Naive thymus-derived CD8-positive, alpha-beta T cell (primary cell): Measurements from ENCODE around the gene ENOX1. TPM values are rescaled to one million over a fixed set of nuclear protein-coding genes. Genes with fewer than 3 reads are reported as not detected.
"Not testable (repeated sequence)": the region's sequence is repeated elsewhere in the genome, so short reads cannot be mapped to it uniquely, and the experiment has no call there.

Experiments used
- ATAC-seq, 2 donors: fragments of 150-1000 bp; cut with Tn5 transposase in 1 of 2; sonication (Bioruptor Pico), chemical (Tn5 transposase) in 1 of 2; 1 replicate in 1 of 2; 2 replicates in 1 of 2; pipeline ENCODE4 v1.10.0; 2021; ENCODE audit warnings: mild to moderate bottlenecking in 2 of 2, moderate library complexity in 2 of 2
- POLR2A ChIA-PET: fragments of 350-600 bp; sonication (Branson Sonifier 250); formaldehyde crosslinking; loops from one replicate; lab custom pipeline; 2021; ENCODE audit warnings: antibody characterized with exemption; lab: Charles Lee
- DNase-seq, 10 donors: peaks; one replicate each; pipeline versions ENCODE4 v3.0.0 to v3.0.0-alpha.2; 2020 to 2022
- H3K27ac Mint-ChIP-seq, 10 donors: one replicate each; pipeline ENCODE4 v1.8.0; 2020 to 2022; ENCODE audit warnings: mild to moderate bottlenecking in 10 of 10, mixed read lengths in 10 of 10, moderate library complexity in 4 of 10, inconsistent platforms in 1 of 10
- H3K27me3 Mint-ChIP-seq, 5 donors: one replicate each; pipeline ENCODE4 v1.8.0; 2021 to 2022; ENCODE audit warnings: mixed read lengths in 5 of 5
- H3K36me3 Mint-ChIP-seq, 3 donors: one replicate each; pipeline ENCODE4 v1.8.0; 2020 to 2022; ENCODE audit warnings: mixed read lengths in 3 of 3, mild to moderate bottlenecking in 2 of 3, inconsistent platforms in 1 of 3
- H3K4me1 Mint-ChIP-seq, 4 donors: one replicate each; pipeline ENCODE4 v1.8.0; 2021 to 2022; ENCODE audit warnings: mixed read lengths in 4 of 4
- H3K4me3 Mint-ChIP-seq, 10 donors: one replicate each; pipeline ENCODE4 v1.8.0; 2020 to 2022; ENCODE audit warnings: mild to moderate bottlenecking in 10 of 10, mixed read lengths in 10 of 10, moderate library complexity in 6 of 10, inconsistent platforms in 1 of 10
- H3K9me3 Mint-ChIP-seq, 9 donors: one replicate each; pipeline ENCODE4 v1.8.0; 2020 to 2022; ENCODE audit warnings: mixed read lengths in 9 of 9, mild to moderate bottlenecking in 3 of 9, inconsistent platforms in 1 of 9, moderate library complexity in 1 of 9
- polyA plus RNA-seq, 3 donors: library from polyadenylated mRNA; unstranded; fragments of 300-500 nt; fragmentation: Illumina TruSeq; gene quantifications; one replicate each; pipeline ENCODE4 v1.2.3, GENCODE V29; 2021
- total RNA-seq, 8 experiments: library from RNA in 2 of 8; stranded (reverse) in 2 of 8; gene quantifications; one replicate each; pipeline ENCODE4 v1.2.3 and lab custom pipeline; 2021 to 2026

ENOX1 gene
- total and polyA plus RNA-seq, 5 experiments from 2014 or later = not detected

GRCh38 chr13:43191546-43191945 is 595.2 kb downstream of the ENOX1 start:
- POLR2A ChIA-PET = no interaction called here
- no peak for ATAC-seq
- DNase-seq = no peak
- Mint-ChIP-seq H3K27me3 (peaks cover 1 to 25% (median 2%) of the 10 kb centered on the region in 5 donors), H3K36me3 (no peaks in the 10 kb centered on the region), H3K27ac (no peak overlapping the region), H3K9me3 (no peaks in the 10 kb centered on the region), H3K4me3 (no peak overlapping the region), H3K4me1 (no peaks in the 10 kb centered on the region)

GRCh38 chr13:43185226-43185625 is 601.5 kb downstream of the ENOX1 start:
- no peaks in the 10 kb centered on the region for H3K27me3 Mint-ChIP-seq
- H3K36me3 Mint-ChIP-seq = no peaks in the 10 kb centered on the region
- H3K4me3 Mint-ChIP-seq = no peak overlapping the region
- DNase-seq (no peak), ATAC-seq (no peak)
- no peaks in the 10 kb centered on the region for H3K4me1 Mint-ChIP-seq
- H3K27ac Mint-ChIP-seq = no peak overlapping the region
- peaks cover 0 to 2% (median 0%) of the 10 kb centered on the region in 9 donors for H3K9me3 Mint-ChIP-seq
- POLR2A ChIA-PET = no interaction called here

GRCh38 chr13:43180837-43181236 is 605.9 kb downstream of the ENOX1 start:
- POLR2A ChIA-PET = no interaction called here
- Mint-ChIP-seq H3K4me3 (no peak overlapping the region), H3K4me1 (no peaks in the 10 kb centered on the region), H3K36me3 (no peaks in the 10 kb centered on the region), H3K27me3 (no peaks in the 10 kb centered on the region), H3K9me3 (peaks cover 0 to 2% (median 0%) of the 10 kb centered on the region in 9 donors), H3K27ac (no peak overlapping the region)
- DNase-seq (no peak), ATAC-seq (no peak)

- DNase-seq (no peak), ATAC-seq (no peak)
- no peaks in the 10 kb centered on the region for H3K36me3 Mint-ChIP-seq
- peaks cover 0 to 2% (median 0%) of the 10 kb centered on the region in 9 donors for H3K9me3 Mint-ChIP-seq
- H3K27me3 Mint-ChIP-seq = no peaks in the 10 kb centered on the region
- no peak overlapping the region for H3K27ac Mint-ChIP-seq
- no peak overlapping the region for H3K4me3 Mint-ChIP-seq
- H3K4me1 Mint-ChIP-seq = no peaks in the 10 kb centered on the region
- POLR2A ChIA-PET = no interaction called here
Measured at GRCh38 chr13:43180036-43180660, 606.6 kb downstream of the ENOX1 start.

- POLR2A ChIA-PET = no interaction called here
- Mint-ChIP-seq H3K36me3 (no peaks in the 10 kb centered on the region), H3K4me3 (no peak overlapping the region), H3K9me3 (peaks cover 0 to 1% (median 0%) of the 10 kb centered on the region in 9 donors), H3K4me1 (no peaks in the 10 kb centered on the region), H3K27me3 (peaks cover 0 to 5% (median 1%) of the 10 kb centered on the region in 5 donors), H3K27ac (no peak overlapping the region)
- DNase-seq (no peak), ATAC-seq (no peak)
Measured at GRCh38 chr13:43171489-43171888, 615.3 kb downstream of the ENOX1 start.

- Mint-ChIP-seq H3K4me3 (no peak overlapping the region), H3K27me3 (peaks cover 0 to 5% (median 3%) of the 10 kb centered on the region in 5 donors), H3K9me3 (peaks cover 0 to 9% (median 3%) of the 10 kb centered on the region in 9 donors), H3K27ac (peak overlapping the region in 1 of 10 donors; percentile 9), H3K4me1 (no peaks in the 10 kb centered on the region), H3K36me3 (peaks cover 0 to 7% (median 2%) of the 10 kb centered on the region in 3 donors)
- POLR2A ChIA-PET = no interaction called here
- ATAC-seq (no peak), DNase-seq (no peak)
Measured at GRCh38 chr13:43170506-43170905, 616.3 kb downstream of the ENOX1 start.

GRCh38 chr13:43168434-43168833 is 618.3 kb downstream of the ENOX1 start:
- DNase-seq, H3K27me3 Mint-ChIP-seq, ATAC-seq, H3K4me1 Mint-ChIP-seq, H3K27ac Mint-ChIP-seq, H3K4me3 Mint-ChIP-seq, H3K36me3 Mint-ChIP-seq, POLR2A ChIA-PET: not testable (repeated sequence)
- H3K9me3 Mint-ChIP-seq = peaks cover 0 to 23% (median 7%) of the 10 kb centered on the region in 9 donors

GRCh38 chr13:43167731-43168130 is 619.0 kb downstream of the ENOX1 start:
- no peaks in the 10 kb centered on the region for H3K4me1 Mint-ChIP-seq

GRCh38 chr13:43166644-43167457 is 619.9 kb downstream of the ENOX1 start:
- H3K4me1 Mint-ChIP-seq = no peaks in the 10 kb centered on the region
- POLR2A ChIA-PET = no interaction called here
- no peak for ATAC-seq
- H3K27me3 Mint-ChIP-seq = peaks cover 0 to 8% (median 3%) of the 10 kb centered on the region in 5 donors
- H3K9me3 Mint-ChIP-seq = peaks cover 0 to 26% (median 7%) of the 10 kb centered on the region in 9 donors
- peaks cover 0 to 7% (median 2%) of the 10 kb centered on the region in 3 donors for H3K36me3 Mint-ChIP-seq
- H3K4me3 Mint-ChIP-seq = no peak overlapping the region
- no peak for DNase-seq
- no peak overlapping the region for H3K27ac Mint-ChIP-seq

More at GRCh38 chr13:43167731-43168130, 619.0 kb downstream of the ENOX1 start:
- Mint-ChIP-seq H3K4me3 (no peak overlapping the region), H3K36me3 (peaks cover 0 to 7% (median 2%) of the 10 kb centered on the region in 3 donors), H3K27me3 (peaks cover 0 to 8% (median 3%) of the 10 kb centered on the region in 5 donors), H3K27ac (no peak overlapping the region), H3K9me3 (peaks cover 0 to 26% (median 7%) of the 10 kb centered on the region in 9 donors)
- POLR2A ChIA-PET = interaction anchor here (0.6 kb wide), 1 partner anchor 28 kb away, joined by 3 read pairs; no protein-coding TSS in a partner anchor
- DNase-seq = no peak
- ATAC-seq = no peak

Other genes with a start within 250 kb of the ENOX1 start
- gene CCDC122, start 92.8 kb upstream of the ENOX1 start, total RNA-seq = 1 to 10 TPM; 6.1 to 6.7 TPM
- gene CCDC122, start 92.8 kb upstream of the ENOX1 start, polyA plus RNA-seq = 1 to 10 TPM in 2 of 3 donors, under 1 TPM in 1; 0.97 to 3.3 (median 1.5) TPM
- 1 to 10 TPM; 2.6 to 3.1 TPM for gene LACC1, start 92.9 kb upstream of the ENOX1 start, total RNA-seq
- gene LACC1, start 92.9 kb upstream of the ENOX1 start, polyA plus RNA-seq = under 1 TPM in 2 of 3 donors, not detected in 1; 0.20 to 0.67 TPM